SK-N-SH treated with all-trans-retinoic acid at 6 μM for 48 hours (cell line): ENCODE results near the gene IL36G.

Experiments used
- BACH2 ChIP-seq: fragments of 250-450 bp; sonication (Bioruptor Pico); IDR thresholded peaks from 2 replicates; pipeline ENCODE4 v1.9.0; 2021; ENCODE audit warnings: mild to moderate bottlenecking, borderline replicate concordance
- CREB5 ChIP-seq: fragments of 250-450 bp; sonication (Bioruptor Pico); IDR thresholded peaks from 2 replicates; pipeline ENCODE4 v1.5.1; 2020; ENCODE audit warnings: low read depth, mild to moderate bottlenecking, moderate library complexity
- ESRRG ChIP-seq: fragments of 250-450 bp; sonication (Bioruptor Pico); IDR thresholded peaks from 2 replicates; pipeline ENCODE4 v1.6.1; 2021; ENCODE audit warnings: mild to moderate bottlenecking
- GLIS3 ChIP-seq: fragments of 250-450 bp; sonication (Bioruptor Pico); IDR thresholded peaks from 2 replicates; pipeline ENCODE4 v1.5.0; 2020; ENCODE audit warnings: mild to moderate bottlenecking, moderate library complexity
- POU6F1 ChIP-seq: fragments of 250-450 bp; sonication (Bioruptor Pico); IDR thresholded peaks from 2 replicates; pipeline ENCODE4 v1.8.0; 2021; ENCODE audit warnings: low read depth, mild to moderate bottlenecking, moderate library complexity, borderline replicate concordance
- PPARA ChIP-seq: fragments of 250-450 bp; sonication (Bioruptor Pico); IDR thresholded peaks from 2 replicates; pipeline ENCODE4 v1.5.0; 2020; ENCODE audit warnings: mild to moderate bottlenecking, borderline replicate concordance
- RARB ChIP-seq: fragments of 250-450 bp; sonication (Bioruptor Pico); IDR thresholded peaks from 2 replicates; pipeline ENCODE4 v1.8.0; 2021; ENCODE audit warnings: mild to moderate bottlenecking, moderate library complexity
- TSHZ2 ChIP-seq: fragments of 250-450 bp; sonication (Bioruptor Pico); IDR thresholded peaks from 2 replicates; pipeline ENCODE4 v1.5.0; 2020; ENCODE audit warnings: mild to moderate bottlenecking, moderate library complexity
- ZC3H10 ChIP-seq: fragments of 250-450 bp; sonication (Bioruptor Pico); IDR thresholded peaks from 2 replicates; pipeline ENCODE4 v1.5.1; 2021; ENCODE audit warnings: mild to moderate bottlenecking, moderate library complexity
- ZNF70 ChIP-seq: fragments of 450-650 bp; formaldehyde crosslinking; IDR thresholded peaks from 2 replicates; pipeline ENCODE4 v1.5.0; 2020; ENCODE audit warnings: mild to moderate bottlenecking, moderate library complexity
- TF ChIP-seq, protein P1 (sequence below): fragments of 250-450 bp; sonication (Bioruptor Pico); IDR thresholded peaks from 2 replicates; pipeline ENCODE4 v1.8.0; 2020; ENCODE audit warnings: mild to moderate bottlenecking, moderate library complexity, borderline replicate concordance

GRCh38 chr2:113015655-113016054, 37.8 kb downstream of the IL36G start:
- TF ChIP-seq CREB5 (CRISPR knock-in tag) (no peak), ESRRG (no peak), RARB (CRISPR knock-in tag) (no peak), PPARA (CRISPR knock-in tag) (no peak), GLIS3 (CRISPR knock-in tag) (no peak), TSHZ2 (CRISPR knock-in tag) (no peak), ZNF70 (CRISPR knock-in tag) (no peak), BACH2 (CRISPR knock-in tag) (no peak), ZC3H10 (CRISPR knock-in tag) (no peak), POU6F1 (CRISPR knock-in tag) (no peak)
- TF ChIP-seq, protein P1, sequence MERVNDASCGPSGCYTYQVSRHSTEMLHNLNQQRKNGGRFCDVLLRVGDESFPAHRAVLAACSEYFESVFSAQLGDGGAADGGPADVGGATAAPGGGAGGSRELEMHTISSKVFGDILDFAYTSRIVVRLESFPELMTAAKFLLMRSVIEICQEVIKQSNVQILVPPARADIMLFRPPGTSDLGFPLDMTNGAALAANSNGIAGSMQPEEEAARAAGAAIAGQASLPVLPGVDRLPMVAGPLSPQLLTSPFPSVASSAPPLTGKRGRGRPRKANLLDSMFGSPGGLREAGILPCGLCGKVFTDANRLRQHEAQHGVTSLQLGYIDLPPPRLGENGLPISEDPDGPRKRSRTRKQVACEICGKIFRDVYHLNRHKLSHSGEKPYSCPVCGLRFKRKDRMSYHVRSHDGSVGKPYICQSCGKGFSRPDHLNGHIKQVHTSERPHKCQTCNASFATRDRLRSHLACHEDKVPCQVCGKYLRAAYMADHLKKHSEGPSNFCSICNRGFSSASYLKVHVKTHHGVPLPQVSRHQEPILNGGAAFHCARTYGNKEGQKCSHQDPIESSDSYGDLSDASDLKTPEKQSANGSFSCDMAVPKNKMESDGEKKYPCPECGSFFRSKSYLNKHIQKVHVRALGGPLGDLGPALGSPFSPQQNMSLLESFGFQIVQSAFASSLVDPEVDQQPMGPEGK (CRISPR knock-in tag): no peak
